Endodermal cell (in vitro differentiated cells): ENCODE results near the gene ATP2A1. TPM values are rescaled to one million over a fixed set of nuclear protein-coding genes. Genes with fewer than 3 reads are reported as not detected.
"Not testable (repeated sequence)": the region's sequence is repeated elsewhere in the genome, so short reads cannot be mapped to it uniquely, and the experiment has no call there.

Experiments
- DNase-seq: peaks from one replicate; pipeline ENCODE4 v3.0.0-alpha.2; 2017
- H3K27ac ChIP-seq: 2 replicates; pipeline ENCODE4 v1.5.1; 2013; ENCODE audit warnings: mild to moderate bottlenecking, low read depth, low read length, moderate library complexity
- H3K27me3 ChIP-seq: 2 replicates; pipeline ENCODE4 v1.6.1; 2013; ENCODE audit warnings: mild to moderate bottlenecking, low read length, moderate library complexity; ENCODE audit not compliant: insufficient read depth, control insufficient read depth, poor library complexity, severe bottlenecking
- H3K36me3 ChIP-seq: 2 replicates; pipeline ENCODE4 v1.7.0; 2013; ENCODE audit warnings: mild to moderate bottlenecking, low read length, moderate library complexity; ENCODE audit not compliant: control insufficient read depth, insufficient read depth
- H3K4me1 ChIP-seq: one replicate; pipeline ENCODE4 v1.7.0; 2013; ENCODE audit warnings: low read length; ENCODE audit not compliant: control insufficient read depth, insufficient read depth
- H3K4me3 ChIP-seq: 2 replicates; pipeline ENCODE4 v1.5.1; 2013; ENCODE audit warnings: mild to moderate bottlenecking, low read length, moderate library complexity
- H3K9ac ChIP-seq: 2 replicates; pipeline ENCODE4 v1.6.1; 2013; ENCODE audit warnings: mild to moderate bottlenecking, low read length, moderate library complexity; ENCODE audit not compliant: poor library complexity, severe bottlenecking; ENCODE audit errors: extremely low read depth
- H3K9me3 ChIP-seq: 2 replicates; pipeline ENCODE4 v1.6.1; 2013; ENCODE audit warnings: mild to moderate bottlenecking, low read length, moderate library complexity; ENCODE audit not compliant: control insufficient read depth
- H3K27ac Mint-ChIP-seq: 2 replicates; pipeline ENCODE4 v1.8.0; 2020; ENCODE audit warnings: mixed read lengths
- H3K27me3 Mint-ChIP-seq: 2 replicates; pipeline ENCODE4 v1.8.0; 2021; ENCODE audit warnings: mild to moderate bottlenecking, mixed read lengths; ENCODE audit not compliant: insufficient read depth
- H3K36me3 Mint-ChIP-seq: 2 replicates; pipeline ENCODE4 v1.8.0; 2020; ENCODE audit warnings: low read depth, mixed read lengths
- H3K4me1 Mint-ChIP-seq: 2 replicates; pipeline ENCODE4 v1.8.0; 2020; ENCODE audit warnings: mixed read lengths
- H3K4me3 Mint-ChIP-seq: 2 replicates; pipeline ENCODE4 v1.8.0; 2020; ENCODE audit warnings: mild to moderate bottlenecking, moderate library complexity, mixed read lengths
- H3K9me3 Mint-ChIP-seq: 2 replicates; pipeline ENCODE4 v1.8.0; 2020; ENCODE audit warnings: mild to moderate bottlenecking, mixed read lengths
- WGBS, 2 experiments: methylation state at CpG; one replicate each; pipeline versions ENCODE4 v1.1.5 to v1.1.7; 2013; ENCODE audit warnings: missing lambda C conversion rate in 2 of 2, mixed read lengths in 1 of 2; ENCODE audit not compliant: insufficient coverage in 1 of 2, insufficient read length in 1 of 2; 5-methylcytosine and 5-hydroxymethylcytosine counted together
- total RNA-seq, 2 donors: library from RNA; stranded (reverse); fragmentation: NEBNext Ultra II Directional in 1 of 2; extraction: Animal tissue kit (Norgen Biotek cat#: 25700) in 1 of 2; gene quantifications; 2 replicates in 1 of 2; 3 replicates in 1 of 2; pipeline ENCODE4 v1.2.1, GENCODE V29; 2021
- TF ChIP-seq, protein P1 (sequence below): fragments of 200-600 bp; sonication (generic); conservative IDR thresholded peaks from 2 replicates; pipeline ENCODE4 v1.5.0; 2021; ENCODE audit warnings: antibody characterized with exemption, mild to moderate bottlenecking

Gene ATP2A1
- total RNA-seq, 2 donors from 2014 or later, result 4.7 to 7.7 TPM

DNA sequence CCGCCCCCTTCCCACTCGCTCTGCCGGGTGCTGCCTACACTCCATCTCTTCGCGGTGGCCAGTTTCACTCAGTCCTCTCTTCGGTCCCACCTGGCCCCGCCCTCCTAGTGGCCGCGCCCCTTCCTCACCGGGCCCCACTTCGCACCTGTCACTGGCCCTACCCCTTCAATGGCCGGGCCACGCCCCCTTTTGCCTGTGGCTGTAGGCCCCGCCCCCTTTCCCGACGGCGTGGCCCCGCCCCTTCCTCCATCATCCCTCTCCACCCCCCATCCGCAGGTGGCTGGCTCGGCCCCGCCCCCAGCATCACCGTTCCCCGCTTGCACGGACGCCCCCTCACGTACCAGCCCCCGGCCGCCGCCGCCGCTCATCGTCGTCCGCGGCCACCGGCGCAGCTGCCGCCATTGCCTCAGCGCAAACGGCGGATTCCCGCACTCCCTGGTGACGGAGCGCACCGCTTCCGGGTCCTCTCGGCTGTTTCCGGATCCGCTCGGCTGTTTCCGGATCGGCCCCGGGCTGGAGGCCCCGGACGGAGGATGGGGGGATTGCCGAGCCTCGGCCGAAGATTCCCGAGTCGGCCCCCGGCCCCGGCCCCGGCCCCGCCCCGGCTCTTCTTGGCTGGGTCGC, 46.6 kb downstream of the ATP2A1 start, which contains the start of gene RABEP2:
Gene RABEP2, minus strand, starts transcription at position 477 of the 624 bp plus-strand sequence. Its CDS starts 75 bp downstream, at position 402.
- peak within 1 kb of the TSS; percentile 91 for H3K27ac ChIP-seq
- H3K4me3 ChIP-seq, result peak within 1 kb of the TSS; percentile 86
- WGBS, 2 experiments, result 0% methylated on average over 4 to 66 of the region's 66 CpGs
- TF ChIP-seq, protein P1, sequence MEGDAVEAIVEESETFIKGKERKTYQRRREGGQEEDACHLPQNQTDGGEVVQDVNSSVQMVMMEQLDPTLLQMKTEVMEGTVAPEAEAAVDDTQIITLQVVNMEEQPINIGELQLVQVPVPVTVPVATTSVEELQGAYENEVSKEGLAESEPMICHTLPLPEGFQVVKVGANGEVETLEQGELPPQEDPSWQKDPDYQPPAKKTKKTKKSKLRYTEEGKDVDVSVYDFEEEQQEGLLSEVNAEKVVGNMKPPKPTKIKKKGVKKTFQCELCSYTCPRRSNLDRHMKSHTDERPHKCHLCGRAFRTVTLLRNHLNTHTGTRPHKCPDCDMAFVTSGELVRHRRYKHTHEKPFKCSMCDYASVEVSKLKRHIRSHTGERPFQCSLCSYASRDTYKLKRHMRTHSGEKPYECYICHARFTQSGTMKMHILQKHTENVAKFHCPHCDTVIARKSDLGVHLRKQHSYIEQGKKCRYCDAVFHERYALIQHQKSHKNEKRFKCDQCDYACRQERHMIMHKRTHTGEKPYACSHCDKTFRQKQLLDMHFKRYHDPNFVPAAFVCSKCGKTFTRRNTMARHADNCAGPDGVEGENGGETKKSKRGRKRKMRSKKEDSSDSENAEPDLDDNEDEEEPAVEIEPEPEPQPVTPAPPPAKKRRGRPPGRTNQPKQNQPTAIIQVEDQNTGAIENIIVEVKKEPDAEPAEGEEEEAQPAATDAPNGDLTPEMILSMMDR, result no peak
- Mint-ChIP-seq H3K36me3 (peaks cover 6% of the 10 kb centered on the region), H3K27me3 (peaks cover 2% of the 10 kb centered on the region), H3K9me3 (no peaks in the 10 kb centered on the region), H3K4me3 (peak within 1 kb of the TSS; percentile 91), H3K27ac (peak within 1 kb of the TSS; percentile 98), H3K4me1 (peaks cover 9% of the 10 kb centered on the region)
- DNase-seq, result peak; percentile 100
- peak within 1 kb of the TSS; percentile 75 for H3K9ac ChIP-seq
- H3K36me3 ChIP-seq, result no peaks in the 10 kb centered on the region
- no peaks in the 10 kb centered on the region for H3K27me3 ChIP-seq
- no peaks in the 10 kb centered on the region for H3K4me1 ChIP-seq
- no peaks in the 10 kb centered on the region for H3K9me3 ChIP-seq

DNA sequence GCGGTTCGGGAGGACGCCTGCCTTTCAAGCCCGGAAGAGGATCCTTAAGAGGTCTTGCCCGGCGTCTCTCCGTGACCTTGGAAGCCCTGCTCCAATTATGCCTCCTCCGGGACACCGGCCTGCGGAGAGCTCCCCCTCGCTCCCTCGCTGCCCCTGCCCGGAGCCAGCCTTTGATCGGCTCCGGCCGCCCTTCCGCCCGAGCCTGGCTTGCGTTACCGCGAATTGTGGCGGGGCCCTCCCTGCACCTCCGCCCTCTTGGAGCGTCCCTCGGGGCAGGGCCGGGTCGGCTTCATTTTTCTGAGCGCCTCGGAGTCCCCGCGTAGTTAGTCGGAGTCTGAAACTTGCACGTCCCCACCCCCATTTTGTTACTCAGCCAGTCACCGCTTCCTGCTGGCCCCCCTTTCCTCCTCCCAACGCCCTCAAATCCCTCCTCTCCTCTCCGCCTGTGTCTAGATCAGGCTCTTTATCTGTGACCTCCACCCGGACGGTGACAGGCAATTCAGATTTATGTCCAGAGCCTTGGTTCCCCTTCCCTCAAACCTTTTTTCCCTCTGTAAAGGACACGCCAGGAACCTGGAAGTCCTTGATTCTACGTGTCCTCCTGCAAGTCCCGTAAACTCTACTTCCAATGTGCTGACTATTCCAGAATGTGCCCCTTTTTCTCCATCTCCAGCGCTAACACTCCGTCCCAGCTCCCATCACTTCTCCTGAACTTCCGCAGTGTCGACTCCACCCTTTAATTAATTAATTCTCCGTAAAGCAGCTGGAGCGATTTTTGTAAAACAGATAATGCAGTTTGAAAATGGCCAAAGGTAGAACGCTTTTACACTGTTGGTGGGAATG, 47.3 kb downstream of the ATP2A1 start:
- TF ChIP-seq, protein P1, result no peak
- peaks cover 6% of the 10 kb centered on the region for H3K36me3 Mint-ChIP-seq
- Histone ChIP-seq H3K27ac (peak overlapping the region; percentile 91), H3K4me3 (peak overlapping the region; percentile 86), H3K36me3 (no peaks in the 10 kb centered on the region), H3K9ac (peak overlapping the region; percentile 75), H3K4me1 (no peaks in the 10 kb centered on the region), H3K9me3 (no peaks in the 10 kb centered on the region), H3K27me3 (no peaks in the 10 kb centered on the region)
- WGBS, 2 experiments, result 3 to 4% methylated on average over 35 to 48 of the region's 48 CpGs
- H3K27ac Mint-ChIP-seq, result peak overlapping the region; percentile 98
- peaks cover 2% of the 10 kb centered on the region for H3K27me3 Mint-ChIP-seq
- peak overlapping the region; percentile 91 for H3K4me3 Mint-ChIP-seq
- no peaks in the 10 kb centered on the region for H3K9me3 Mint-ChIP-seq
- H3K4me1 Mint-ChIP-seq, result peaks cover 11% of the 10 kb centered on the region
- DNase-seq, result no peak

GRCh38 chr16:28926284-28926683, 48.0 kb downstream of the ATP2A1 start:
- H3K9ac ChIP-seq, H3K27me3 ChIP-seq, H3K4me1 ChIP-seq, DNase-seq, H3K27ac ChIP-seq, H3K36me3 Mint-ChIP-seq, H3K27me3 Mint-ChIP-seq, H3K36me3 ChIP-seq, H3K9me3 ChIP-seq, H3K9me3 Mint-ChIP-seq: not testable (repeated sequence)
- WGBS, 2 experiments, result 96% methylated on average over 2 of the region's 2 CpGs; no CpG with 5 or more reads in 1 of the 2 experiments
- Mint-ChIP-seq H3K27ac (peak overlapping the region; percentile 98), H3K4me3 (peak overlapping the region; percentile 91), H3K4me1 (peaks cover 15% of the 10 kb centered on the region)
- H3K4me3 ChIP-seq, result peak overlapping the region; percentile 86
